ENCODE data around the gene LOX.
A peak's percentile ranks its signal among the peaks of the same experiment; 100 is the strongest.

Gene LOX

GRCh38 chr5:122091936-122092600 is 14.0 kb upstream of the LOX start:
- DNase-seq (ENCODE audit: low spot score): no peak
- no peak for TF ChIP-seq CTCF (IDR thresholded peaks at IDR 0.05; ENCODE audit: extremely low read depth, insufficient read depth, missing control alignments)
- in situ Hi-C loops (cut with MboI; ENCODE audit: low pct_unique_long_range_greater_than_20kb, low sequenced_read_pairs, unreplicated experiment): no loop called here

- in situ Hi-C loops (cut with MboI; ENCODE audit: low pct_unique_long_range_greater_than_20kb, low sequenced_read_pairs, unreplicated experiment): no loop called here
- TF ChIP-seq CTCF (IDR thresholded peaks at IDR 0.05; ENCODE audit: extremely low read depth, insufficient read depth, missing control alignments): no peak
- DNase-seq (ENCODE audit: low spot score): no peak
Measured at GRCh38 chr5:122089096-122090013, 11.3 kb upstream of the LOX start.

- in situ Hi-C loops (cut with MboI; ENCODE audit: low pct_unique_long_range_greater_than_20kb, low sequenced_read_pairs, unreplicated experiment): no loop called here
- no peak for DNase-seq (ENCODE audit: low spot score)
- no peak for TF ChIP-seq CTCF (IDR thresholded peaks at IDR 0.05; ENCODE audit: extremely low read depth, insufficient read depth, missing control alignments)
Measured at GRCh38 chr5:122085041-122085440, 7.0 kb upstream of the LOX start.

GRCh38 chr5:122083535-122083934 is 5.5 kb upstream of the LOX start:
- no peak for DNase-seq (ENCODE audit: low spot score)
- TF ChIP-seq CTCF (IDR thresholded peaks at IDR 0.05; ENCODE audit: extremely low read depth, insufficient read depth, missing control alignments): no peak
- in situ Hi-C loops (cut with MboI; ENCODE audit: low pct_unique_long_range_greater_than_20kb, low sequenced_read_pairs, unreplicated experiment): no loop called here

GRCh38 chr5:122081541-122081940 is 3.5 kb upstream of the LOX start:
- TF ChIP-seq CTCF (IDR thresholded peaks at IDR 0.05; ENCODE audit: extremely low read depth, insufficient read depth, missing control alignments): no peak
- in situ Hi-C loops (cut with MboI; ENCODE audit: low pct_unique_long_range_greater_than_20kb, low sequenced_read_pairs, unreplicated experiment): no loop called here
- no peak for DNase-seq (ENCODE audit: low spot score)

- no peak for TF ChIP-seq CTCF (IDR thresholded peaks at IDR 0.05; ENCODE audit: extremely low read depth, insufficient read depth, missing control alignments)
- peak; percentile 27 for DNase-seq (ENCODE audit: low spot score)
- in situ Hi-C loops (cut with MboI; ENCODE audit: low pct_unique_long_range_greater_than_20kb, low sequenced_read_pairs, unreplicated experiment): no loop called here
Measured at GRCh38 chr5:122077366-122078115, 518 bp downstream of the LOX start.
